ENCODE measurements around the gene MTOR.

DNA sequence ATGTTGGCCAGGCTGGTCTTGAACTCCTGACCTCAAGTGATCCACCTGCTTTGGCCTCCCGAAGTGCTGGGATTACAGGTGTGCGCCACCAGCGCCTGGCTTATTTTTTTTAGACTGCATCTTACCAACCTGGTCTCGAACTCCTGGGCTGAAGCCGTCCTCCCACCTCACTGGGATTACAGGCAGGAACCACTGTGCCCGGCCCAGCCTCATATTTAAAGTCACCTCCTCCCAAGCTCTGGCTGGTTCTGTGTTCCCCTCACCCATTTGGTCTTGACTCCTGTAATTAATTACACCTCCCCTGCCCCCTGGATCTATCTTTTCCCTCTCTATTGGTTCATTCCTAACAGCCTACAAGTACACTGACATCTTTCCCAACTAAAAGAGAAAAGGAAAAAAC is 161.0 kb downstream of the MTOR start:
- TF ChIP-seq POLR2A (IDR thresholded peaks at IDR 0.05; ENCODE audit: low read depth, low read length) (no peak), TAF1 (IDR thresholded peaks at IDR 0.05; ENCODE audit: low read depth, low read length) (no peak), POLR2AphosphoS5 (IDR thresholded peaks at IDR 0.05; ENCODE audit: low read depth, low read length) (no peak)
